ENCODE measurements around the gene PLEKHG4B.

Gene PLEKHG4B

GRCh38 chr5:125815-126214 is 33.8 kb downstream of the PLEKHG4B start:
- Histone ChIP-seq H3K4me1 (ENCODE audit: control insufficient read depth, insufficient read depth, low read length) (peaks cover 46% of the 10 kb centered on the region), H3K27ac (ENCODE audit: low read depth, low read length) (peak overlapping the region; percentile 86), H3K9ac (ENCODE audit: low read depth, low read length) (no peak overlapping the region), H3K4me3 (ENCODE audit: low read depth, low read length) (no peak overlapping the region), H3K9me3 (ENCODE audit: control insufficient read depth, insufficient read depth, low read length) (peaks cover 20% of the 10 kb centered on the region), H3K27me3 (ENCODE audit: control insufficient read depth, insufficient read depth, low read length) (no peaks in the 10 kb centered on the region), H3K36me3 (ENCODE audit: control insufficient read depth, insufficient read depth, low read length) (peaks cover 37% of the 10 kb centered on the region)

GRCh38 chr5:126806-127205 is 34.8 kb downstream of the PLEKHG4B start:
- Histone ChIP-seq H3K4me1 (ENCODE audit: control insufficient read depth, insufficient read depth, low read length) (peaks cover 48% of the 10 kb centered on the region), H3K36me3 (ENCODE audit: control insufficient read depth, insufficient read depth, low read length) (peaks cover 30% of the 10 kb centered on the region), H3K27me3 (ENCODE audit: control insufficient read depth, insufficient read depth, low read length) (no peaks in the 10 kb centered on the region), H3K27ac (ENCODE audit: low read depth, low read length) (peak overlapping the region; percentile 86), H3K9ac (ENCODE audit: low read depth, low read length) (no peak overlapping the region), H3K9me3 (ENCODE audit: control insufficient read depth, insufficient read depth, low read length) (peaks cover 13% of the 10 kb centered on the region), H3K4me3 (ENCODE audit: low read depth, low read length) (no peak overlapping the region)

GRCh38 chr5:127886-128285 is 35.9 kb downstream of the PLEKHG4B start:
- Histone ChIP-seq H3K27ac (ENCODE audit: low read depth, low read length) (peak overlapping the region; percentile 14), H3K4me3 (ENCODE audit: low read depth, low read length) (no peak overlapping the region), H3K9me3 (ENCODE audit: control insufficient read depth, insufficient read depth, low read length) (peaks cover 10% of the 10 kb centered on the region; the same call in 1 of the 2 replicates), H3K9ac (ENCODE audit: low read depth, low read length) (no peak overlapping the region), H3K4me1 (ENCODE audit: control insufficient read depth, insufficient read depth, low read length) (peaks cover 52% of the 10 kb centered on the region), H3K36me3 (ENCODE audit: control insufficient read depth, insufficient read depth, low read length) (peaks cover 27% of the 10 kb centered on the region), H3K27me3 (ENCODE audit: control insufficient read depth, insufficient read depth, low read length) (no peaks in the 10 kb centered on the region)

- H3K9me3 ChIP-seq (ENCODE audit: control insufficient read depth, insufficient read depth, low read length), result peaks cover 10% of the 10 kb centered on the region; the same call in 1 of the 2 replicates
- H3K27ac ChIP-seq (ENCODE audit: low read depth, low read length), result no peak overlapping the region
- H3K4me3 ChIP-seq (ENCODE audit: low read depth, low read length), result no peak overlapping the region
- peaks cover 52% of the 10 kb centered on the region for H3K4me1 ChIP-seq (ENCODE audit: control insufficient read depth, insufficient read depth, low read length)
- peaks cover 26% of the 10 kb centered on the region for H3K36me3 ChIP-seq (ENCODE audit: control insufficient read depth, insufficient read depth, low read length)
- no peak overlapping the region for H3K9ac ChIP-seq (ENCODE audit: low read depth, low read length)
- no peaks in the 10 kb centered on the region for H3K27me3 ChIP-seq (ENCODE audit: control insufficient read depth, insufficient read depth, low read length)
Observed at GRCh38 chr5:128446-128845, 36.5 kb downstream of the PLEKHG4B start.

GRCh38 chr5:129148-129547 is 37.2 kb downstream of the PLEKHG4B start:
- Histone ChIP-seq H3K9me3 (ENCODE audit: control insufficient read depth, insufficient read depth, low read length) (peaks cover 8% of the 10 kb centered on the region; the same call in 1 of the 2 replicates), H3K4me1 (ENCODE audit: control insufficient read depth, insufficient read depth, low read length) (peaks cover 52% of the 10 kb centered on the region), H3K4me3 (ENCODE audit: low read depth, low read length) (no peak overlapping the region), H3K9ac (ENCODE audit: low read depth, low read length) (no peak overlapping the region), H3K27me3 (ENCODE audit: control insufficient read depth, insufficient read depth, low read length) (no peaks in the 10 kb centered on the region), H3K36me3 (ENCODE audit: control insufficient read depth, insufficient read depth, low read length) (peaks cover 20% of the 10 kb centered on the region), H3K27ac (ENCODE audit: low read depth, low read length) (peak overlapping the region; percentile 46)

- H3K4me1 ChIP-seq (ENCODE audit: control insufficient read depth, insufficient read depth, low read length), result peaks cover 52% of the 10 kb centered on the region
- peaks cover 15% of the 10 kb centered on the region for H3K36me3 ChIP-seq (ENCODE audit: control insufficient read depth, insufficient read depth, low read length)
- H3K27ac ChIP-seq (ENCODE audit: low read depth, low read length), result peak overlapping the region; percentile 46
- no peak overlapping the region for H3K9ac ChIP-seq (ENCODE audit: low read depth, low read length)
- H3K9me3 ChIP-seq (ENCODE audit: control insufficient read depth, insufficient read depth, low read length), result peaks cover 8% of the 10 kb centered on the region; the same call in 1 of the 2 replicates
- no peaks in the 10 kb centered on the region for H3K27me3 ChIP-seq (ENCODE audit: control insufficient read depth, insufficient read depth, low read length)
- peak overlapping the region; percentile 6; the same call in 1 of the 2 replicates for H3K4me3 ChIP-seq (ENCODE audit: low read depth, low read length)
Observed at GRCh38 chr5:129820-130219, 37.9 kb downstream of the PLEKHG4B start.

- Histone ChIP-seq H3K9me3 (ENCODE audit: control insufficient read depth, insufficient read depth, low read length) (peaks cover 8% of the 10 kb centered on the region; the same call in 1 of the 2 replicates), H3K36me3 (ENCODE audit: control insufficient read depth, insufficient read depth, low read length) (peaks cover 15% of the 10 kb centered on the region), H3K9ac (ENCODE audit: low read depth, low read length) (no peak overlapping the region), H3K4me3 (ENCODE audit: low read depth, low read length) (no peak overlapping the region), H3K27me3 (ENCODE audit: control insufficient read depth, insufficient read depth, low read length) (no peaks in the 10 kb centered on the region), H3K27ac (ENCODE audit: low read depth, low read length) (peak overlapping the region; percentile 34), H3K4me1 (ENCODE audit: control insufficient read depth, insufficient read depth, low read length) (peaks cover 49% of the 10 kb centered on the region)
Observed at GRCh38 chr5:130601-131131, 38.7 kb downstream of the PLEKHG4B start.

GRCh38 chr5:136901-137300 is 44.9 kb downstream of the PLEKHG4B start:
- H3K36me3 ChIP-seq (ENCODE audit: control insufficient read depth, insufficient read depth, low read length), result peaks cover 16% of the 10 kb centered on the region
- no peak overlapping the region for H3K9ac ChIP-seq (ENCODE audit: low read depth, low read length)
- no peaks in the 10 kb centered on the region for H3K9me3 ChIP-seq (ENCODE audit: control insufficient read depth, insufficient read depth, low read length)
- no peak overlapping the region for H3K4me3 ChIP-seq (ENCODE audit: low read depth, low read length)
- H3K27me3 ChIP-seq (ENCODE audit: control insufficient read depth, insufficient read depth, low read length), result no peaks in the 10 kb centered on the region
- peaks cover 16% of the 10 kb centered on the region for H3K4me1 ChIP-seq (ENCODE audit: control insufficient read depth, insufficient read depth, low read length)
- H3K27ac ChIP-seq (ENCODE audit: low read depth, low read length), result no peak overlapping the region

- H3K4me1 ChIP-seq (ENCODE audit: control insufficient read depth, insufficient read depth, low read length), result peaks cover 12% of the 10 kb centered on the region
- H3K27ac ChIP-seq (ENCODE audit: low read depth, low read length), result no peak overlapping the region
- H3K9ac ChIP-seq (ENCODE audit: low read depth, low read length), result no peak overlapping the region
- no peaks in the 10 kb centered on the region for H3K9me3 ChIP-seq (ENCODE audit: control insufficient read depth, insufficient read depth, low read length)
- peaks cover 25% of the 10 kb centered on the region for H3K36me3 ChIP-seq (ENCODE audit: control insufficient read depth, insufficient read depth, low read length)
- no peak overlapping the region for H3K4me3 ChIP-seq (ENCODE audit: low read depth, low read length)
- no peaks in the 10 kb centered on the region for H3K27me3 ChIP-seq (ENCODE audit: control insufficient read depth, insufficient read depth, low read length)
Observed at GRCh38 chr5:137741-138140, 45.8 kb downstream of the PLEKHG4B start.

GRCh38 chr5:138936-139335 is 47.0 kb downstream of the PLEKHG4B start:
- Histone ChIP-seq H3K27ac (ENCODE audit: low read depth, low read length) (peak overlapping the region; percentile 28), H3K4me1 (ENCODE audit: control insufficient read depth, insufficient read depth, low read length) (peaks cover 12% of the 10 kb centered on the region), H3K9me3 (ENCODE audit: control insufficient read depth, insufficient read depth, low read length) (no peaks in the 10 kb centered on the region), H3K27me3 (ENCODE audit: control insufficient read depth, insufficient read depth, low read length) (no peaks in the 10 kb centered on the region), H3K9ac (ENCODE audit: low read depth, low read length) (no peak overlapping the region), H3K4me3 (ENCODE audit: low read depth, low read length) (no peak overlapping the region), H3K36me3 (ENCODE audit: control insufficient read depth, insufficient read depth, low read length) (peaks cover 34% of the 10 kb centered on the region)

- Histone ChIP-seq H3K9me3 (ENCODE audit: control insufficient read depth, insufficient read depth, low read length) (no peaks in the 10 kb centered on the region), H3K4me3 (ENCODE audit: low read depth, low read length) (no peak overlapping the region)
Observed at GRCh38 chr5:139579-140442, 47.8 kb downstream of the PLEKHG4B start.

More at GRCh38 chr5:139579-140442, 47.8 kb downstream of the PLEKHG4B start:
- Histone ChIP-seq H3K27me3 (ENCODE audit: control insufficient read depth, insufficient read depth, low read length) (no peaks in the 10 kb centered on the region), H3K4me1 (ENCODE audit: control insufficient read depth, insufficient read depth, low read length) (peaks cover 12% of the 10 kb centered on the region), H3K27ac (ENCODE audit: low read depth, low read length) (no peak overlapping the region), H3K36me3 (ENCODE audit: control insufficient read depth, insufficient read depth, low read length) (peaks cover 42% of the 10 kb centered on the region), H3K9ac (ENCODE audit: low read depth, low read length) (no peak overlapping the region)
